HG03354 (cell line): Measurements from ENCODE around the gene DSG3.

Source experiments
- ATAC-seq: cut with Tn5 transposase; IDR thresholded peaks from one replicate; pipeline ENCODE4 v1.9.1; 2021; ENCODE audit warnings: mild to moderate bottlenecking; ENCODE audit not compliant: unreplicated experiment, poor library complexity, severe bottlenecking

Gene DSG3

DNA sequence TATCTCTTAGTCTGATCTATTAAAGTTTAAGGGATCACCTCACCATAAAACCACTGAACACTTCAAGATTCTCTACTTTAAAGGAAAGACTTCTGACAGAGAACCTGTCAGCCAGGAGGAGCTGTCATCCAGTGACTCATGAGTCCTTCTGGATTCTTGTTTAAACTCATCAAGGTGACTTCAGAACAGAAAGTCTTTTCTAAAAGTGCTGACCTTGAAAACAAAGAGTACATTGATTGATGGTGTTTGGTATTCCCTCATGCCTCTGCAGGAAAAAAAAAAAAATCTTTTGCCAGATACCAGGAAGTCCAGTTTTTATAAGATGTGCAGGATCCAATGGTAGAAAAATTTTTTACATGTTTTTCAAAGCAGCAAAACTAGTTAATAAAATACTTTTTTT is 62.8 kb downstream of the DSG3 start:
- no peak for ATAC-seq

DNA sequence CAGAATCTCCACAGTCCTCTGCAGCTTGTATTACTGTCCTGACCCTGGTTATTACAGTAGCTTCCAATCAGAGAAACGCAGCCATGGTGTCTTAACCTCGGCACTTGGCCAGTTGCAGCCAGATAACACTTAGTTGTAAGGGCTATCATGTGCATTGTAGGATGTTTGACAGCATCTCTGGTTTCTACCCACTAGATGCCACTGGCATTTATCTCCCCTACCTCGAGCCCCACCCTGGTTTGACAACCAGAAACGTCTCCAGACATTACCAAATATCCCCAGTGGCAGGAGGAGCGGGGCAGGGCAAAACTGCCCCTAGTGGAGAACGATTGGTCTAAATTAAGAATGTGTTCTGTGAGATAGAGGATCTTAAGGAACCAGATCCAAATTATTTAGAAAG is 63.6 kb downstream of the DSG3 start:
- no peak for ATAC-seq

DNA sequence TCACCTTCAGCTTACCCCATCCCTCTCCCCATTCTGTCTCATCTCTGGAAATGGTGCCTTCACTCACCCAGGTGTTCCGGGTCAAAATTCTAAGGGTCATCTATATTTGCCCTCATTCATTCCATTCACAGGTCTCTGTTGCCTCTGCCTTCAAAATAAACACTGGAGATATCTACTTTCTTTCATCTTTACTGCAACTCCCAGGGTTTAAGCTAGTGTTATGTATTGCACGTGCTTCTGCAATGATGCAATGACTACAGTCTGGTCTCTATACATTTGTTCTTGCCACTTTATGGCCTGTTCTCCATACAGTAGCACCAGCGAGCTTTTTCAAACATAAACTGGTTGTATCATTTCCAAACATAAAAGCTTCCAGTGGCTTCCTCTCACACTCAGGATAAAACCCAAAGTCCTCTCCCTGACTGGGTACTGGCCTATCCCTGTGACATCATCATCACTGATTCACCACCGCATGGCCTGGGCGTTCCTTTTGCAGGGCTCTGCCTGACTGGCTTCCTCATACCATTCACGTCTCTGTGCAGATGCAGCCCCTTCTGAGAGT is 64.7 kb downstream of the DSG3 start:
- no peak for ATAC-seq

DNA sequence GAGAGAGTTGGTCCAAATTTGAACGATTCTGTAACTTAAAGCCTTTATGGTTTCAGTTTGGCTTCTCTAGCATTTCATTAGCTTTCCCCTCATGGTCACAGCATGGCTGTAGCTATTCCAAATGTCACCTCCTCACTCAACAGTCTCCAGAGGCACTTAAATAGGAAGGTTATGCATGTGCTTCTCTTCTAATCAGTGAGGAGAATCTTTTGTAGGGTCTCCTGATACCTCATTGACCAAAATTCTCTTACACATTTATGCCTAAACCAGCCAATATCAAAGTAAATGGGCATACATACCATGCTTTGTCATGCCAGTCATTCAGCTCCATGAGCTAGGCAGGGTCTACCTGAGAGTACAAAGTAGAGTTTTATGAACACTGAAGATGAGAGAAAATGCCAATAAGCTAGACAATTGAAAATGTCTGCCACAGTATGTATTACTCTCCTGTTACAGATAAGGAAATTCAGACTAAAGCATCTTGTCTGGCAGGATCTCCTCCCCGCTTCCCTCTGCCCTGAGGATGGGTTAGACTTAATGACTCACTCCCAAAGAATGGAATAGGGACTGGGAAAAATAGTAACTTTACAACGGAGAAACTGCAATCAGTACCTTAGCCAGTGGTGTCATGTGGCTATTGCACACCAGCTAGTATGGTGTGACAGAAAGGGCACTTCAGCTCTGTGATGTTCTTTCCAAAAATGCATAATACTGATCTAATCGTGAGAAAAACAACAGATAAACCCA is 65.8 kb downstream of the DSG3 start:
- ATAC-seq, result no peak

DNA sequence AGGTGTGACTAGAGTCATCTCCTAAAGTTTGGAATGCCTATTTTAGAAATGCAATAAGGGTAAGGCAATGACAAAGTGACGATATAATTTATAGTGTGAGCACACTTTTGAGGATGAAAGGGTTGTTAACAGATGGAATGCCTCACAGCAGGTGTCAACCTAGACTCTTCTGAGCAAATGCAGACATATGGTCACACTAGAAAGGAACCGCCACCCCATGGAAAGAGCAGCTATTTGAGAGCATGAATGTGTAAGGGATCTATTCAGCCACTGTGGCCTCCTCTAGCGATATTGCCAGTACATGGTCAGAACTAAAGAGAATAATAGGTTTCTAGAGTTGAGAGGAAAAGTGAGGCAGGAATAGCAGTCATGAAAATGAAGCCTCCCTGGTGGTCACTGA is 68.9 kb downstream of the DSG3 start:
- ATAC-seq, result no peak

DNA sequence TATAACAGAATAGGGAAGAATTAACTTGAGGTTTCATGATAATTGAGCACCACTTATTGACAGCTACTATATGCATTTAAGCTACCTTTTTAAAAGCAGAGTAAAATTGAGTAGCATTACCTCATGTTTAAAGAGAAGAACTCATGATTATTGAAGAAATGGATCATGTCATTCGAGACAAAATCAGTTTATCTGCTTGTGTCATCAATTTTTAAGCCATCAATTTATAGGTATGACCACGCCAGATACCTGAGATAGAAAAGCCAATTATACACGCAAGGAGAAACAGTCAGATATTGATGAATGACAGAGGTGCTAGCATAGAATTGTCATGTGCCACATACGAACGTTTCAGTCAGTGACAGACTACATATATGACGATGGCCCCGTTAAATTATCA is 78.8 kb downstream of the DSG3 start:
- no peak for ATAC-seq
